ENCODE data around the gene PRKAG2.

Gene PRKAG2

GRCh38 chr7:151744656-151745638, 132.0 kb downstream of the PRKAG2 start:
- peak; percentile 90 for DNase-seq (ENCODE audit: low spot score)

DNA sequence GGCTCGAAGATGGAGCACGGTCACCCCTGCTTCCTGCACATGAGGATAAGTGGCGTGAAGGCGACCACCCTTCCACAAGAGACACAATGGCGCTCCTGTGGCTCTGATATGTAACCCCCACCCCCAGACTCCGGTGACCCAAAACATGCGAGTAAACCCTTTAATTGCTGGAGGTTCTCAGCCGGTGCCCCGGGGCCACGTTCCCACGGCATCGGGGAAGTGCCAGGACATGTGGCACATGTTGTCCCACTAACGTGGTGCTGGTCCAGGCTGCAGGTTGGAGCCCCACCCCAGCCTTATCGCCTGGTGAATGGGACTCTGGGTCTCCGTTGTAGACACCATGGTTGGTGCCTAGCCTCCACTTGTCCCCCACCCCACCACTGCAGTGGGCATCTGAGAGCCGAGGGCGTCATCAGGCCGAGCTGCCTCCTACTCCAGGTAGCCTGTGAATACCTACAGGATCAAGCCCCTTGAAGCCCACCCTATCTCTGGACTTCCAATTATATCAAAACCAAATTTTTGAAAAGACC, 132.8 kb downstream of the PRKAG2 start:
- no peak for DNase-seq (ENCODE audit: low spot score)

DNA sequence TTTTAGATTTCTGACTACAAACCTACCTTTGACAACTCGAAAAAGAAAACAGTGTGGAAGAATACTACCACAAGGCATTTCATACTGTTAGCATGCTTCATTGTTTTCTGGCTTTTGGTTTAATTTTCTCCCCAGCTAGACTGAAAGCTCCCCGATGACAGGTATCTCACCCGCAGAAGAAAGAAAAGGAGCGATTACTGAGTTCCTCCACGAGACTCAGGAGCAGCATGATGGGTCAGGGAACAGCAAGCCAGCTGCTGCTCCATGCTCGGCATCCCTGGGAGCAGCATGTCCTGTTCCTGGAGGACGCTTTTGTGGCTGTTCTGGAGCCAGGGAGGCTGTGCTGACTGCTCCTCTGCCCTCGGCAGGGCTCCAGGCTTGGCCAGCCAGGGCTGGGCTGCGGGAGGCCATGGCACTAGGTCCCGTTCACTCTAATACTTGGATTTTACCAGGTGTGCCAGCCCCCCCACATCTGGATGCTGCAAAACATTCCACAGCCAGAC, 133.4 kb downstream of the PRKAG2 start:
- DNase-seq (ENCODE audit: low spot score), result no peak

- DNase-seq (ENCODE audit: low spot score), result no peak
Observed at GRCh38 chr7:151742713-151743480, 134.0 kb downstream of the PRKAG2 start.

DNA sequence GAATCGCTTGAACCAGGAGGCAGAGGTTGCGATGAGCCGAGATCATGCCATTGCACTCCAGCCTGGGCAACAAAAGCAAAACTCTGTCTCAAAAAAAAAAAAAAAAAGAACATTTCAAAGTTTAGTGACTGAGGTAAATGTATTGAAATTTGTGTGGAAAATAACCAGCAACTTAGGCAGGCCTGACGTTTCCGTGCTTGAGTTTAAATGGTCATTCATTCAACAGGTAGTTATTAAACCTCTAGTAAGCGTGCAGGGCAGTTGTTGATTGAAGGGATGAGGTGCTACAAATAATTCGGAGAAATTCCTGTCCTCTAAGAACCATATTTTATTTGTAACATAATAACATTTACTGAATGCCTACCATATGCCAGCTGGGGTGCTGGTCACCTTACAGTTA, 135.3 kb downstream of the PRKAG2 start:
- no peak for DNase-seq (ENCODE audit: low spot score)

DNA sequence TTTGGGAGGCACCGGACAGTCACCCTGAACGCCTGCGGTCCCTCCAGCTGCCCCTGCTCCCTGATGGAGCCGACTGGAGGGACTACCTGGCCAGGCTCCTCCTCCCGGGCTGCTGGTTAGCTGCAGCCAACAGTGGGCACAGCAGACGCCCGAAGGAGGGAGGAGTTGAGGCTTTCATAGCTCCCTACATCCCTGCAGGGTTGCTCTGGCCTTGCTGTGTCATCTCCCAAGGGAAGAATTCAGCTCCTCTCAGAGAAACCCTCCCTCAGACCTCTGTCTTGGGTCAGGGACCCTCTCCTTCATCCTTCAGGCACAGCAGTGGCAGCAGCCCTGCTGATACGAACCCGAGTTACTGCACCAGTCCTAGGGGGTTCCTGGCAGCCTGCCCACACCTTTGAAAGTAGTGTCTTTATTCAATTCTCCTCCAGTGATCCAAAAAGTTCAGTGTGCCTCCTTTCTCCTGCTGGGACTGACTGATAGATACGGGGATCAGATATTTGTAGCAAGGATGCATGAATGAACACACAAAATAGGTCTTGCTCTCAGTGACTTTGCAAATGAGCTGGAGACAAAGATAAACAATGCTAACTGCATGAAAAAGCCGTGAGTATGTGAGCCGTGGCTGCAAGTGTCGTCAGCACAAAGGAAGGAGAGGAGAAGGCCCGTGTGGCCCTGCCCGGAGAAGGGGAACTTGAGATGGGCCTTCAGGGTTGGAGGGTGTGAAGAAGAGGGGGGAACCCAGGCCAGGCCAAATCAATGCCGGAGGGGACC, 136.6 kb downstream of the PRKAG2 start:
- no peak for DNase-seq (ENCODE audit: low spot score)

GRCh38 chr7:151738925-151739324, 138.0 kb downstream of the PRKAG2 start:
- DNase-seq (ENCODE audit: low spot score), result no peak

- DNase-seq (ENCODE audit: low spot score), result peak; percentile 88
Observed at GRCh38 chr7:151736403-151736909, 140.5 kb downstream of the PRKAG2 start.

DNA sequence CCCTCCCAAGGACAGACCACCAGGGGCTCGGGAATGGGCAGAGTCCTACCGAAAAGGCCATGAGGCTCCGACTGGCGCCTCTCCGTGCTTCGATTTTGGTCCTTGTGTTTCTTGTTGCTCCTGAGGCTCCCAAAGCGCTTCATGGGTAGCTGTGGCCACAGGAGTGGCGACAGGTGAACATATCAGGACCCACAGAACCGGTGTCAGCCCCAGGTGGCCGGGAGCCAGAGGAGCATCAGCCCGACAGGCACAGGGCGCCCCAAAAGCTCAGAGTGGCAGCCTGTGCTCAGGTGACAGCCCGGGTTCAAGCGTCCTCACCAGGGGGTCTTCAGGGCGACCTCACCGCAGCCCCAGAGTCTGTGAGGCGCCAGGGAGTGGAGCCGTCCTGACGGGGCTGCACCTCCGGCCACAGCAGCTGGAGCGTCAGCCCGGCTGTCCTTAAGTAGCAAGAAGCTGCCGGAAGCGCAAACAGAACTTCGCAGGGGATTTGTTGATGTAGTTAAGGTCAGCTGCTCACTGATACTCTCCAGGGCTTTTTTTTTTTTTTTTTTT, 141.0 kb downstream of the PRKAG2 start:
- DNase-seq (ENCODE audit: low spot score), result peak; percentile 48

DNA sequence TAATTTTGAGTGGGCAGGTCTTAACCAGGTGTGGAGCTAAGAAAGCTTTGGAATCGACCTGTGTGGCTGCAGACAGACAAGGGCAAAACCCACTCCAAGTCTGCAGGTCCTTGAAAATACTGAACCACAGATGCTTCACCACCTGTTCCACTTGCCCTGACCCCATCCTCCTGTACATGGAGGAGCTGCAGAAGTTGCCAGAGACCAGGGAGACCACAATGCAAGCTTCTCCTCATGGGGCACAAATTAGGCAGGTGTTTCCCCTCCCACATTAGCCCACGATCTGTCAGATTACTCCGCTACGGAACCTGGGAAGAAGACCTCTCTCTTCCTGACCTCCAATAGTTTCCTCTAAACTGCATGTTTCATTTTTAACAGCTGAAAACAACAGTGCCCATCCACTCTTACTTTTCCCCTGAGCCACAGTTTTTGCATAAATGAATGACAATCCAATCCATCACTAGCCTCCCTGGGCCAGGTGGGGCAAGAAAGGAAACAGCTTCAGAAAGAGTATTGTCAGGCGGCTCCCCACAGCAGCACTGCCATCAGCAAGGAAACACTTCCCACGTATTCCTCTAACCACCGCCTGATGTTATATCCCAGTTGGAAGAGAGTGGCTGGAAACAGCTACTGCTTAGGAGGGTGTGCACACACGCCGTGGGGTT, 141.6 kb downstream of the PRKAG2 start:
- DNase-seq (ENCODE audit: low spot score), result no peak

DNA sequence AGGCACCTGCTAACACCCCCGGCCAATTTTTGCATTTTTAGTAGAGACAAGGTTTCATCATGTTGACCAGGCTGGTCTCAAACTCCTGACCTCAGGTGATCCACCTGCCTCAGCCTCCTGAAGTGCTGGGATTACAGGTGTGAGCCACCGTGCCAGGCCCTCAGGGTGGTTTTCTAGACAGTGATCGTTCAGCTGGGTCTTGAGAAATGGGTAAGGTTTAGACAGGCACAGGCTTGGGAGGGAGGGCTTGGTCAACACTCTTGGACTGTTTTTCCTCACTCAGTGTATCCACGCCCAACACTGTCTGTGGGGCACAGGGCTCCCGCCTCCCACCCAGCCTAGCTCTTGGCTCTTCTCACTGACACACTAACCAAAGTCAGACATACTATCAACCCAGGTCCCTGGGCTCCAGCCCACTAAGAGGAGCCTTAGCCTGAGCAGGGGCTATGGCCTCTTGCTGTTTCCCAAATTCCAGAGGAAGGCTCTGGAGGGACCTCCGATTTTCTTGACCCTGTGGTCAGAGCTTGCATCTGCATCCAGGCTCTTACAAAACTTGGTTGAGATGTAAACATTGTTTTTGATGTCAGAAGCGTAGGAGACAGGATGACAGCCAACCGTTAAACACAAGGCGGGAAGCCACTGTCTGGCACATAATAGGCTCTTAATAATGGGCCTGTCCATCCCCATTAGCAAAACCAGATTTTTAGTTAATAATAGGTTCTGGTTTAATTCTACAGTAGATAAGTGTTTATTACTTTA, 143.9 kb downstream of the PRKAG2 start:
- no peak for DNase-seq (ENCODE audit: low spot score)

DNA sequence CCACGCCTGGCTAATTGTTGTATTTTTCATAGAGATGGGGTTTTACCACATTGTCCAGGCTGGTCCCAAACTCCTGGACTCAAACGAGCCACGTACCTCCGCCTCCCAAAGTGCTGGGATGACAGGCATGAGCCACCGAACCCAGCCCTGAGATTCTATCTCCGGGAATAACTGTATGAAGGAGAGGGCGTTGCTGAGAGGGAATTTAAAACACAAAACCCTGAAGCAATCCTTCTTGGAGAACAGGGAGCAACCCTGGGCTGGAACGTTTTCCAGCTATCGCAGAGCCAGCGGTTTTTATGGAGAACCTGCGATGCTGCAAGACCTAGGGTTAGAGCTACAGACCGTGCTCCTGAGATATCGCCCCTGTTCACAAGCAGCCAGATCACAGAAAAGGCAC, 144.6 kb downstream of the PRKAG2 start:
- no peak for DNase-seq (ENCODE audit: low spot score)

DNA sequence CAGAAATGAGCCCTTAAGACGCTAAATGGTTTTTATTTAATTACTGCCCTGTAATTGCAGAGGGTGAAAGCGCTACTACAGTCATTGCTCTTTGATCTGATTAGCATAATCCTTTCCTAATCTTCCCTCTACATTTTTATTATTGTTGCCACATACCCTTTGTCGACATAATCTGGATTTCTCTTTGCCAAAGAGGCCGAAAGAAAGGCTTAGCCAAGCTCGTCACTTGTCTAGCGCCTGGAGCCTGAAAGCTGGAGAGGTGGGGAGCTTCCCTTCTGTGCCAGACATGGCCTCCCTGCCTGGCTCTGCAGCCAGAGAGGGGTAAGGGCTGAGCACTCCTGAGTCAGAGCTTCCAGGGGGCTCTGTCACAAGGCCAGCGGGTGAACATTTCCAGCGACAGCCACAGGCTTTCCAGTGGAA, 145.9 kb downstream of the PRKAG2 start:
- DNase-seq (ENCODE audit: low spot score), result no peak

DNA sequence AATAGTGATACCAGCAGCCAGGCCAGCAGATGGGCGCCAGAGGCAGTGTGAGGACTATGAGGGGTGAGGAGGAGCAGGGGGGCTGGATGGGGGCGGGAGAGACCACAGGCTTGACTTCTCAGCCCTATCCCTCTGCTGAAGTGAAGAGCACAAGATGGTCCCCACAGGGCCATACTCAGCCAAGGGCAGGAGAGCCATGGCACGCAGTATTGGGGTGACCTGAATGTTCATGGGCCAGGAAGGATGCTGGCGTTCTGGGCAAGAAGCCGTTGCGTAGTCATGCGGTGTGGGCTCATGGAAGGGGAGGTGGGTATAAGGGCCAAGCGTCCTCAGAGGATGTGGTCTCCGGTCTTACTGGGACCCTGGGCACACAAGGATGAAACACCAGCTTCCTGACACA, 146.3 kb downstream of the PRKAG2 start:
- DNase-seq (ENCODE audit: low spot score), result no peak

DNA sequence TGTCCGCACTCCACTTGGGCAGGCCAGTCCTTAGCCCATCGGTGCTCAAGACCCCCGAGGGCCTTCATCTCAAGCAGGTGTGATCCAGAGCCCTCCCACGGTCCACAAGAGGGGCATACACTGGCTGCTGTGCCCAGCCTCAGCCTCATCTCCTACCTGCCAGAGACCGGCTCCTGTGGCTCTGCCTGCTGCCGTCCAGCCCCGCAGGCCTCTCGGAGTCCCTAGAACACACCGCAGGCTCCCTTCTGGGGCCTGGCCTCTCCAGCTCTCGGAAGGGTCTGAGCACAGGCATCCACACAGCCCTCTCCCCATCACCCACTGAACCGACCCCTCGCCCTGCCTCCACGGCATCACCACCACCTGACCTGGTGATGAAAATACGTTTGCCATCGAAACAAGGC, 147.4 kb downstream of the PRKAG2 start:
- DNase-seq (ENCODE audit: low spot score), result no peak

GRCh38 chr7:151728746-151729145, 148.2 kb downstream of the PRKAG2 start:
- no peak for DNase-seq (ENCODE audit: low spot score)

DNA sequence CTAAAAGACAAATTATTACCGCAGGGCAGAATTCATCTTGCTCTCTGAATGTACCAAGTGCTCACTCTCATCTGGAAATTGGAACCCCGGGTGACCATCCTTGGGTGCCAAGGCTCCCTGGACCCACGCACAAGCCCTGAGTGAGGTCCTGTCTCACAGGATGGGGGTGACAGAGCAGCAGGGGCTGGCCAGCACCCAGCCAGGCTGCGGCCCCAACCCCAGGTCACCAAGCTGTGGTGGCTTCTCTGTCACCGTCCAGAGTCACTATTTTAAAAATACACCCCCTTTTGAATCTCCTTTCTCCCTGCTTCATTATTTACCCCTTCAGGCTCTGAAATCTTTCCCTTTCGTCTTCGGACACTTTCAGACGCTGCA, 148.6 kb downstream of the PRKAG2 start:
- DNase-seq (ENCODE audit: low spot score), result no peak

GRCh38 chr7:151727579-151728285, 149.2 kb downstream of the PRKAG2 start:
- DNase-seq (ENCODE audit: low spot score), result peak; percentile 47
